Measurements from ENCODE around the gene SMCR8.
"Not testable (repeated sequence)": the region's sequence is repeated elsewhere in the genome, so short reads cannot be mapped to it uniquely, and the experiment has no call there.

The SMCR8 gene

DNA sequence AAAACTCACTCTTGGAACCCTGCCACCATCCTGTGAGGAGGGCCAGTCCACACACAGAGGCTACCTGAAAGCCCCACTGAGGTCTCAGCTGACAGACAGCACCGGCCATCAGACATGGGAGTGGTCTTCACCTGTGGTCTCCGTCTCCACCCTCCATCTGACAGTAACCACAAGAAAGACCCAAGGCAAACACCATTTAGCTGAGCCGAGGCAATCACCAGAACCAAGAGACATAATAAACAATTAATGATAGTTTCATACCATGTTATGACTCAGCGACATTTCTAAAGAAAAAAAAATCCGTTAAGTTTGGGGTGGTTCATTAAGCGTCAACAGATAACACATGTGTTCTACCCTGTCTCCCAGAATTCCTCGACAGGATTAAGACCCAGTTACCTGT, 56.4 kb downstream of the SMCR8 start:
- no peaks in the 10 kb centered on the region for H3K36me3 ChIP-seq (ENCODE audit: control insufficient read depth, insufficient read depth, low read length)
- H3K4me3 ChIP-seq (ENCODE audit: insufficient read depth, low read depth, low read length, poor library complexity, severe bottlenecking) = no peak overlapping the region
- H3K27me3 ChIP-seq (replicated peaks; ENCODE audit: control insufficient read depth, insufficient read depth, low read length, poor library complexity, severe bottlenecking) = no peaks in the 10 kb centered on the region
- no peak overlapping the region for H3K27ac ChIP-seq (ENCODE audit: insufficient read depth, low read length, poor library complexity, severe bottlenecking)
- DNase-seq = no peak
- H3K4me1 ChIP-seq (ENCODE audit: control insufficient read depth, insufficient read depth, low read length, poor library complexity, severe bottlenecking) = no peaks in the 10 kb centered on the region
- H3K9me3 ChIP-seq (ENCODE audit: control insufficient read depth, low read length) = no peaks in the 10 kb centered on the region

- H3K4me3 ChIP-seq (ENCODE audit: insufficient read depth, low read depth, low read length, poor library complexity, severe bottlenecking); H3K27ac ChIP-seq (ENCODE audit: insufficient read depth, low read length, poor library complexity, severe bottlenecking); DNase-seq; H3K9me3 ChIP-seq (ENCODE audit: control insufficient read depth, low read length); H3K27me3 ChIP-seq (replicated peaks; ENCODE audit: control insufficient read depth, insufficient read depth, low read length, poor library complexity, severe bottlenecking); H3K36me3 ChIP-seq (ENCODE audit: control insufficient read depth, insufficient read depth, low read length); H3K4me1 ChIP-seq (ENCODE audit: control insufficient read depth, insufficient read depth, low read length, poor library complexity, severe bottlenecking): not testable (repeated sequence)
These were observed 58.1 kb downstream of the SMCR8 start for GRCh38 chr17:18373181-18373580.

- H3K9me3 ChIP-seq (ENCODE audit: control insufficient read depth, low read length) = no peaks in the 10 kb centered on the region
- H3K4me1 ChIP-seq (ENCODE audit: control insufficient read depth, insufficient read depth, low read length, poor library complexity, severe bottlenecking) = no peaks in the 10 kb centered on the region
- no peaks in the 10 kb centered on the region for H3K36me3 ChIP-seq (ENCODE audit: control insufficient read depth, insufficient read depth, low read length)
- H3K27me3 ChIP-seq (replicated peaks; ENCODE audit: control insufficient read depth, insufficient read depth, low read length, poor library complexity, severe bottlenecking) = no peaks in the 10 kb centered on the region
- H3K4me3 ChIP-seq (ENCODE audit: insufficient read depth, low read depth, low read length, poor library complexity, severe bottlenecking) = no peak overlapping the region
- H3K27ac ChIP-seq (ENCODE audit: insufficient read depth, low read length, poor library complexity, severe bottlenecking) = no peak overlapping the region
- no peak for DNase-seq
These were observed 59.1 kb downstream of the SMCR8 start for GRCh38 chr17:18374216-18374615.

Measured in effector memory CD4-positive, alpha-beta T cell (primary cell).